ENCODE data around the gene ARID1B. TPM values are rescaled to one million over a fixed set of nuclear protein-coding genes. Genes with fewer than 3 reads are reported as not detected.

ARID1B gene
- total and polyA plus RNA-seq, 11 donors, result 15.3 to 76.1 (median 40.7) TPM

GRCh38 chr6:156985309-156985708, 208.1 kb downstream of the ARID1B start:
- ATAC-seq (no peak), DNase-seq (no peak)
- Histone ChIP-seq H3K4me1 (peaks cover 0 to 60% (median 30%) of the 10 kb centered on the region in 12 donors), H3K27me3 (no peaks in the 10 kb centered on the region), H3K36me3 (no peaks in the 10 kb centered on the region), H3K4me3 (no peak overlapping the region), H3K27ac (no peak overlapping the region), H3K9me3 (no peaks in the 10 kb centered on the region)
- 81 to 85% (median 84%) methylated on average over 3 of the region's 3 CpGs for WGBS, 4 donors
- TF ChIP-seq POLR2A (IDR thresholded peaks at IDR 0.05), result no peak
- no peak for TF ChIP-seq CTCF (IDR thresholded peaks at IDR 0.05)
- intact Hi-C loops (cut with DNase I), result no loop called here

- 47 to 52% (median 50%) methylated on average over 6 of the region's 6 CpGs for WGBS, 4 donors
- Histone ChIP-seq H3K4me3 (no peak overlapping the region), H3K27me3 (no peaks in the 10 kb centered on the region), H3K4me1 (peaks cover 0 to 51% (median 31%) of the 10 kb centered on the region in 12 donors), H3K27ac (no peak overlapping the region), H3K9me3 (no peaks in the 10 kb centered on the region), H3K36me3 (no peaks in the 10 kb centered on the region)
- no peak for ATAC-seq
- intact Hi-C loops (cut with DNase I), result no loop called here
- no peak for DNase-seq
- TF ChIP-seq CTCF (IDR thresholded peaks at IDR 0.05) (no peak), POLR2A (IDR thresholded peaks at IDR 0.05) (no peak)
Measured at GRCh38 chr6:156988276-156989158, 211.3 kb downstream of the ARID1B start.

- no peak overlapping the region for H3K4me3 ChIP-seq
- H3K4me1 ChIP-seq, result peaks cover 0 to 54% (median 33%) of the 10 kb centered on the region in 12 donors
- DNase-seq, result no peak
- no peaks in the 10 kb centered on the region for H3K27me3 ChIP-seq
- TF ChIP-seq CTCF (IDR thresholded peaks at IDR 0.05) (no peak), POLR2A (IDR thresholded peaks at IDR 0.05) (no peak)
- 82 to 84% (median 83%) methylated on average over 8 of the region's 8 CpGs for WGBS, 4 donors
- H3K9me3 ChIP-seq, result no peaks in the 10 kb centered on the region
- no peak overlapping the region for H3K27ac ChIP-seq
- intact Hi-C loops (cut with DNase I), result no loop called here
- ATAC-seq, result no peak
- H3K36me3 ChIP-seq, result no peaks in the 10 kb centered on the region
Measured at GRCh38 chr6:156989159-156989806, 212.1 kb downstream of the ARID1B start.
